ENCODE measurements around the gene NFYA. TPM values are rescaled to one million over a fixed set of nuclear protein-coding genes. Genes with fewer than 3 reads are reported as not detected.

The NFYA gene
- total and polyA plus RNA-seq, 9 of the 15 experiments (the other 6 are each of a cell fraction or from before 2014, with no cell fraction given): 7.3 to 37.1 (median 21.8) TPM

- ChIA-PET POLR2A (interaction anchor here (0.5 to 1.4 kb wide), 4 partner anchors 10 to 341 kb away, joined by 3 to 6 read pairs (median 4); no protein-coding TSS in a partner anchor), CTCF (ENCODE audit: low intra/inter-chr PET ratio) (no interaction called here)
- FAIRE-seq: no peak
- WGBS (ENCODE audit: insufficient coverage, low coverage, missing lambda C conversion rate): 64% methylated on average over 1 of the region's 1 CpG
- no peak for TF ChIP-seq GTF2A2 (tag; IDR thresholded peaks at IDR 0.05)
- no peak for TF ChIP-seq TSC22D4 (tag; IDR thresholded peaks at IDR 0.05)
- no peak for TF ChIP-seq BRF1 (IDR thresholded peaks at IDR 0.05; ENCODE audit: borderline replicate concordance, extremely low read depth, insufficient read length)
- no peak for TF ChIP-seq ATF7 (IDR thresholded peaks at IDR 0.05)
- no peak for TF ChIP-seq BDP1 (IDR thresholded peaks at IDR 0.05; ENCODE audit: insufficient read depth, insufficient read length)
- TF ChIP-seq, protein P1, sequence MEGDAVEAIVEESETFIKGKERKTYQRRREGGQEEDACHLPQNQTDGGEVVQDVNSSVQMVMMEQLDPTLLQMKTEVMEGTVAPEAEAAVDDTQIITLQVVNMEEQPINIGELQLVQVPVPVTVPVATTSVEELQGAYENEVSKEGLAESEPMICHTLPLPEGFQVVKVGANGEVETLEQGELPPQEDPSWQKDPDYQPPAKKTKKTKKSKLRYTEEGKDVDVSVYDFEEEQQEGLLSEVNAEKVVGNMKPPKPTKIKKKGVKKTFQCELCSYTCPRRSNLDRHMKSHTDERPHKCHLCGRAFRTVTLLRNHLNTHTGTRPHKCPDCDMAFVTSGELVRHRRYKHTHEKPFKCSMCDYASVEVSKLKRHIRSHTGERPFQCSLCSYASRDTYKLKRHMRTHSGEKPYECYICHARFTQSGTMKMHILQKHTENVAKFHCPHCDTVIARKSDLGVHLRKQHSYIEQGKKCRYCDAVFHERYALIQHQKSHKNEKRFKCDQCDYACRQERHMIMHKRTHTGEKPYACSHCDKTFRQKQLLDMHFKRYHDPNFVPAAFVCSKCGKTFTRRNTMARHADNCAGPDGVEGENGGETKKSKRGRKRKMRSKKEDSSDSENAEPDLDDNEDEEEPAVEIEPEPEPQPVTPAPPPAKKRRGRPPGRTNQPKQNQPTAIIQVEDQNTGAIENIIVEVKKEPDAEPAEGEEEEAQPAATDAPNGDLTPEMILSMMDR (IDR thresholded peaks at IDR 0.05 in 2 of 3, conservative IDR thresholded peaks at IDR 0.05 in 1 of 3; ENCODE audit: insufficient read depth in 2 of 3, low read depth in 1 of 3, low read length in 3 of 3): no peak
- no peak for TF ChIP-seq SAFB2 (IDR thresholded peaks at IDR 0.05; ENCODE audit: borderline replicate concordance, low read depth, low read length, severe bottlenecking)
- TF ChIP-seq SMC3 (conservative IDR thresholded peaks at IDR 0.05; ENCODE audit: insufficient read depth, low read depth, low read length): no peak
- no peak for TF ChIP-seq ZFP91 (CRISPR knock-in tag; IDR thresholded peaks at IDR 0.05)
- TF ChIP-seq, protein P2, sequence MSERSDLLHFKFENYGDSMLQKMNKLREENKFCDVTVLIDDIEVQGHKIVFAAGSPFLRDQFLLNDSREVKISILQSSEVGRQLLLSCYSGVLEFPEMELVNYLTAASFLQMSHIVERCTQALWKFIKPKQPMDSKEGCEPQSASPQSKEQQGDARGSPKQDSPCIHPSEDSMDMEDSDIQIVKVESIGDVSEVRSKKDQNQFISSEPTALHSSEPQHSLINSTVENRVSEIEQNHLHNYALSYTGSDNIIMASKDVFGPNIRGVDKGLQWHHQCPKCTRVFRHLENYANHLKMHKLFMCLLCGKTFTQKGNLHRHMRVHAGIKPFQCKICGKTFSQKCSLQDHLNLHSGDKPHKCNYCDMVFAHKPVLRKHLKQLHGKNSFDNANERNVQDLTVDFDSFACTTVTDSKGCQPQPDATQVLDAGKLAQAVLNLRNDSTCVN (CRISPR knock-in tag; IDR thresholded peaks at IDR 0.05): no peak
- TF ChIP-seq GTF2F1 (IDR thresholded peaks at IDR 0.05; ENCODE audit: low read depth, low read length): no peak
- no peak for TF ChIP-seq ZNF764 (CRISPR knock-in tag; IDR thresholded peaks at IDR 0.05; ENCODE audit: low read depth)
- TF ChIP-seq BACH1 (tag; IDR thresholded peaks at IDR 0.05): no peak
- no peak for TF ChIP-seq CBFB (CRISPR knock-in tag; IDR thresholded peaks at IDR 0.05)
- TF ChIP-seq KLF1 (tag; IDR thresholded peaks at IDR 0.05): no peak
- TF ChIP-seq XRCC4 (IDR thresholded peaks at IDR 0.05; ENCODE audit: extremely low read depth, insufficient read depth, insufficient read length): no peak
- TF ChIP-seq, protein P3, sequence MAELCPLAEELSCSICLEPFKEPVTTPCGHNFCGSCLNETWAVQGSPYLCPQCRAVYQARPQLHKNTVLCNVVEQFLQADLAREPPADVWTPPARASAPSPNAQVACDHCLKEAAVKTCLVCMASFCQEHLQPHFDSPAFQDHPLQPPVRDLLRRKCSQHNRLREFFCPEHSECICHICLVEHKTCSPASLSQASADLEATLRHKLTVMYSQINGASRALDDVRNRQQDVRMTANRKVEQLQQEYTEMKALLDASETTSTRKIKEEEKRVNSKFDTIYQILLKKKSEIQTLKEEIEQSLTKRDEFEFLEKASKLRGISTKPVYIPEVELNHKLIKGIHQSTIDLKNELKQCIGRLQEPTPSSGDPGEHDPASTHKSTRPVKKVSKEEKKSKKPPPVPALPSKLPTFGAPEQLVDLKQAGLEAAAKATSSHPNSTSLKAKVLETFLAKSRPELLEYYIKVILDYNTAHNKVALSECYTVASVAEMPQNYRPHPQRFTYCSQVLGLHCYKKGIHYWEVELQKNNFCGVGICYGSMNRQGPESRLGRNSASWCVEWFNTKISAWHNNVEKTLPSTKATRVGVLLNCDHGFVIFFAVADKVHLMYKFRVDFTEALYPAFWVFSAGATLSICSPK (IDR thresholded peaks at IDR 0.05; ENCODE audit: borderline replicate concordance): no peak
- no peak for ATAC-seq
- DNase-seq (ENCODE audit: extremely low read depth in 1 of 4, low spot score in 3 of 4): no peak
- intact Hi-C loops (cut with micrococcal nuclease) (no loop called here), in situ Hi-C loops (cut with MboI) (loop anchor here (25.0 kb wide), 1 partner anchor 1684 kb away; no protein-coding TSS in a partner anchor)
- Histone ChIP-seq H3K79me2 (ENCODE audit: control insufficient read depth, insufficient read depth, low read length) (no peaks in the 10 kb centered on the region), H3K27me3 (ENCODE audit: control insufficient read depth in 2 of 2, insufficient read depth in 2 of 2, low read length in 2 of 2) (no peaks in the 10 kb centered on the region), H3K9me3 (replicated peaks; ENCODE audit: control insufficient read depth, insufficient read depth, low read depth, low read length) (no peaks in the 10 kb centered on the region), H3K27ac (ENCODE audit: extremely low read depth, low read depth, low read length) (no peak overlapping the region), H2AFZ (ENCODE audit: low read depth, low read length) (no peak overlapping the region), H3K4me1 (replicated peaks in 1 of 2; ENCODE audit: control insufficient read depth in 2 of 2, insufficient read depth in 2 of 2, low read length in 2 of 2) (peaks cover 0 to 4% of the 10 kb centered on the region in 2 experiments; a peak in 3 of 5 replicates), H3K4me2 (ENCODE audit: insufficient read depth, low read length) (no peak overlapping the region), H4K20me1 (replicated peaks; ENCODE audit: control insufficient read depth, insufficient read depth, low read length) (no peaks in the 10 kb centered on the region; the same call in 1 of the 2 replicates), H3K9ac (ENCODE audit: insufficient read depth in 1 of 2, low read depth in 2 of 2, low read length in 2 of 2) (no peak overlapping the region), H3K9me1 (ENCODE audit: control insufficient read depth, insufficient read depth, low read length) (no peaks in the 10 kb centered on the region), H3K36me3 (ENCODE audit: control insufficient read depth, insufficient read depth, low read length) (no peaks in the 10 kb centered on the region), H3K4me3 (no peak overlapping the region)
- no TSS peak for BruUV-seq (replicated peaks)
Observed at GRCh38 chr6:41046084-41046483, 26.7 kb upstream of the NFYA start.

All from K562 (cell line).